GM18867 (cell line): ENCODE results near the gene TBC1D10A.
A peak's percentile ranks its signal among the peaks of the same experiment; 100 is the strongest.

Experiments used
- ATAC-seq: cut with Tn5 transposase; IDR thresholded peaks from one replicate; pipeline ENCODE4 v1.9.1; 2021; ENCODE audit warnings: mild to moderate bottlenecking, moderate library complexity; ENCODE audit not compliant: unreplicated experiment

The TBC1D10A gene

DNA sequence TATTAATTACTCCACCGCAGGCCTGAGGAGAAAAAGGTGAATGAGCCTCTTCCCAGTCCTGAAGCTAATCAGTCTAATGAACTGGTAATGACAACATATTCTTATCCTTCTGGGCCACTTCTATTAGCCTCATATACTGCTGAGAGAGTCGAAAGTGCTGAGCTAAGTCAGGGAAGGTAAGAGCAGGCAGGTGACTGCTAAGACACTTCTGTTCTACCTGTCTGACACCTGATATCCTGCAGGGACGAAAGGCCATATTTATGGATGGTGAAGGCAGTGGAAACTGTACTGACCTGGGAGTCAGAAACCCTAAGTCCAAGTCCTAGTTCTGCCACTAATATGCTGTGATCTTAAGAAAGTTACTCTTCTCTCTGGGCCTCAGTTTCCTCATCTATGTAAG, 3.5 kb downstream of the TBC1D10A start:
- no peak for ATAC-seq

DNA sequence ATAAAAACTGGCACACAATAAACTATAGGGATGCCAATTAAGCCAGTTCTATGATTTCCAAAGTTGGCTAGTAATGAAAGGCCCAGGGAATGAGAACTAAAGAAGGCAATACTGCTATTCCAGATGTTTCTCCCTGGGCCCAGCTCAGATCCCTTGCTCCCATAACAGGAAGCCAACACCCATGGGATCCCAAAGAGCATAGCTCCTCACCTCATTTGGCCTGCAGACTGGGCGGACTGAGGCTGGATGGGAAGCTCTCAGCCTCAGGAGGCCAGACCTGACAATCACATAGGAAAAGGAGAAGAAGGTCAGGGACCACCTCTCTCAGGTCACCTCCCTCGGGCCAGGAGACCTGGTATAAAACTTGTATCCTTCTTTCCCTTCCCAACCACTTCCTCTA, 5.3 kb downstream of the TBC1D10A start:
- no peak for ATAC-seq

DNA sequence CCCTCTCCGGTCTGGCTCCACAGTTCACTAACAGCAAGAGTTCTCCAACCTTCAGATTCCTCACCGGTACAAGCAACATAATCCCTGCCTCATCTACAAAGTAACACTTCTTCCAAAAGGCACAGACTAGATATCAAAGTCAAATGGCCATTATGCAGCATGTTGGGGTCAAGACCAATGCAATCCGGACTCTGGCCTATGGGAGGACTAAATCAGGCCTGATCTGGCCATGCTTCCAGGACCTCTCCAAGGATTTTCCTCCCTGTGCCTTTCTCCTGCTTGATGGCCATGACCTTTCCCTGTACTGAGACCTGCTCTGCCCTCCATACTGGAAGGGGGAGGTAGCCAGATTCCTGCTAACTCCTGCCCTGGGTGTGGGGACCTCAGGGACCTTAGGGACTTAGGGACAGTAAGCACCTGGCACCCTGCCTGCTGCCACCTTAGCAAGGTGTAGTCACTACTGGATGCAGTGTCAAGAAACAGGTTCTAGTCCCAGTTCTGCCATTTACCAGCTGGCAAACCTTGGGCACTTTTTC, 6.7 kb downstream of the TBC1D10A start:
- no peak for ATAC-seq

DNA sequence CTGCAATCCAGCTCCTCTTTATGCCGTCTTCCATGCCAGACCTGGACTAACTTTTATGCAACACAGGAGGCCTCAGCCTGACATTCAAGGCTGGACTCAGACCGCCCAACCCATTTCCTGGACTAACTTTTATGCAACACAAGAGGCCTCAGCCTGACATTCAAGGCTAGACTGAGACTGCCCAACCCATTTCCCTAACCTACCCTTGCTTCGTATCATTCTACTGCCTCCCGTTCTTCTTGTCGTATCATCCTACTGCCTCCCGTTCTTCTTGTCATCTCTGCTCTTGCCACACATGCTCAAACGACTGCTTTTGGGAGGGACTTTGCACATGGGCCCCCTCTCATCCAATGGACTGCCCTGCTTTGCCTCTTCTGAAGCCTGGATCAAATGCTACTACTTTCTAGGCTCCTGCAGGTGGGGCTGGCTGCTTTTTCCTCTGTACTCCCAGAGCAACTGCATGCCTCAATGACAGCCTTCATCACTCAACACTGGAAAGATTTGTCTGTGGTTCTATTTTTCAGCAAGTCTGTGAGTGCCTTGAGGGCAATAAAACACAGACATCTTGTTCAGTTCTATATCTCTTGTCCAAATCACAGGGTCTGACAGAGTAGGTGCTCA, 7.8 kb downstream of the TBC1D10A start:
- no peak for ATAC-seq

DNA sequence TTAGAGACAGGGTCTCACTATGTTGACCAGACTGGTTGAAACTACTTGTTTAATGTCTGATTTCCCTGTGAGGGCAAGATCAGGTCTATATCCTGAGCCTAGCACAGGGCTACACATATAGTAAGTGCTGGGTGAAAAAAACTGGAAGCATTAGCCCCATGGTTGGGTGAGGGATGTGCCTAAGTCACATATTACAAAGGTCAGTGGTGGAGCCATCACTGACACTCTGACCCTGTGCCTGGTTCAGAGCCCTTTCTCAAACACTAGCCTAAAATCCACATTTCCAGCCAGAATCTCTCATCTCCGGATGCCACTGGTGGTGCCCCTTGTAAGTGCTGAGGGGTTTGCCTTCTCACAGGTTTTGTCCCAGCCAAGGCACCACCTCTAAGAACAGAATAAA, 9.0 kb downstream of the TBC1D10A start:
- no peak for ATAC-seq

DNA sequence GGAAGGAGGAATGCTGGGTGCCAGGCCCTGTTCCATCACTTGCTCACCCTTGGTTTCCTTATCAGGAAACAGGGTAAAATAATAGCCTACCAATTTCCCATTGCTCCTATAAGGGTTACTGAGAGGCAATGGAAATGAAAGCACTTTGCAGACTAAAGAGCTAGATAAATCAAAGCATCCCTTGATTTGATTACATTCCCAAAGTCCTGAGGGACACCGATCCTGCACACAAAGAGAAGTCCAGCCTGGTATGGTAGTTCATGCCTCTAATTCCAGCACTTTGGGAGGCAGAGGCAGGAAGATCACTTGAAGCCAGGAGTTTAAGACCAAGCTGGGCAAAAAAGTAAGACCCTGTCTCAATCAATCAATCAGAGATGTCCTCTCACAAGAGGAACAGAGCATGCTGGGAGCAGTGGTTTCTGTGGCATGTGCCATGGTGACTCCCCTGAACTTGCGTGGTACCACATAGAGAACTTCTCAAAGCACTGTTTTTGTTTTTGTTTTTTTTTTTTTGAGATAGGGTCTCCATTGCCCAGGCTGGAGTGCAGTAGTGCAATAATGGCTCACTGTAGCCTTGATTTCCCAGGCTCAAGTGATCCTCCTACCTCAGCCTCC, 10.7 kb downstream of the TBC1D10A start:
- no peak for ATAC-seq

DNA sequence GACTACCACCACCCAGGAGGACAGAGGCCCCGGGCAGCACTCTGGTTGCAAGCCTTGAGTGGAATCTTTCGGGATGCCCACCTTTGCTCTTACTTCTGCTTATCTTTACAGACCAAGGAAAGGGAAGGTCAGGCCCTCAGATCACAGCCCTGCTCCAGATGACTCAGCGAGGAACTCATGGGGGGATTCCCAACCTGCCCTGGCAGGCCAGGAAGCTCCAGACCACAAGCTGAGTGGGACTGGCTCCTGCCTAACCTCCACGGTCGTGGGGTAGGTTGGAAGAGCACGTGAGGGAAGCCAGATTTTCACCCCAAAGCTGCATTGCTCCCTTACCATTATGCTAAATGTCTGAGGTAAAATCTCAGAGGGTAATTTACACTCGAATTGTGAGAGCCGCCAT, 11.8 kb downstream of the TBC1D10A start:
- no peak for ATAC-seq

DNA sequence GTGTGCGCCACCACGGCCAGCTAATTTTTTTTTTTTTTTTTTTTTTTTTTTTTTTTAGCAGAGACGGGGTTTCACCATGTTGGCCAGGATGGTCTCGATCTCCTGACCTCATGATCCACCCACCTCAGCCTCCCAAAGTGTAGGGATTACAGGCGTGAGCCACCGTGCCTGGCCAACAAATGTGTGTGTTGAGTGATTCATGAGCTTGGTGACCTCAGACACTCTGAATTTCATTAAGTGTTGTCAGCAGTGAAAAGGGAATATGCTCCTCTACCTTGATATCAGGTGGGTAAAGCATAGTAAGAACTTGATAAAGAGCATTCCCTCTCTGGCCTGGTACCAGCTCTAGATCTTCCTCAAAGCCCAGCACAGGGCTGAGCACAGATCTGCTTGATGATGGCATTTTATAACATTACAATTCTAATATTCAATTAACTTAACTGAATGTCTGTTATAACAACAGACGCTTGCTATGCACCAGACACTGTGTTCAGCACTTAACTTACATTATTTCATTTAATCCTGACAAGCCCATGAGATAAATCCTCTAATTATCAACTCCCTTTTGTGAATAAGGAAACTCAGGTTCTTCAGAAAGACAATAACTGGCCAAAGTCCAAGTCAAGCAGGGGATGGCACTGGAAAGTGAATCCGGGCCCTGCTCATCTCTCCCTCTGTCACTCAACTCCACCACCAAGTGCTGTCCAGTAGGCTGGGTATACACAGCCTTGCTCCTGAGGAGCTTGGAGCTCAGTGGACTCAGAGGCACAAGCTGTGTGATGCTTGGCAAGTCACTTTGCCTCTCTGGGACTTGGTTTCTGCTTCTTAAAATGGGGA, 13.0 kb downstream of the TBC1D10A start:
- ATAC-seq: no peak

DNA sequence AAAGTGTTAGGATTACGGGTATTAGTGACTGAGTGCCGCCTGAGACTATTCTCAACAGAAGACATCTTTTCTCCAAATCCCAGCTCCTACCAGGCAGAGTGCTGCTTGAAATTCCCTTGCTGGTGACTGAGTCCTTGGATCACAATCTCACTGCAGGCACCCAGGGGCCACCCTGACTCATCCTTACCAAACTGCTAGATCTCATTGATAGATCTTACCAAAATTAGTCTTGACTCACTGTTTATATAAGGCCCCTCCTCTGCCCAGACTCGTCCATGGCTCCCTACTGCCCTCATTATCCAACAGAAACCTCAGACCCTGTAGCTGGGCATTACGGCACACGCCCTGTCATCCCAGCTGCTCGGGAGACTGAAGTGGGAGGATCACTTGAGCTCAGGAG, 14.7 kb downstream of the TBC1D10A start:
- ATAC-seq: no peak

DNA sequence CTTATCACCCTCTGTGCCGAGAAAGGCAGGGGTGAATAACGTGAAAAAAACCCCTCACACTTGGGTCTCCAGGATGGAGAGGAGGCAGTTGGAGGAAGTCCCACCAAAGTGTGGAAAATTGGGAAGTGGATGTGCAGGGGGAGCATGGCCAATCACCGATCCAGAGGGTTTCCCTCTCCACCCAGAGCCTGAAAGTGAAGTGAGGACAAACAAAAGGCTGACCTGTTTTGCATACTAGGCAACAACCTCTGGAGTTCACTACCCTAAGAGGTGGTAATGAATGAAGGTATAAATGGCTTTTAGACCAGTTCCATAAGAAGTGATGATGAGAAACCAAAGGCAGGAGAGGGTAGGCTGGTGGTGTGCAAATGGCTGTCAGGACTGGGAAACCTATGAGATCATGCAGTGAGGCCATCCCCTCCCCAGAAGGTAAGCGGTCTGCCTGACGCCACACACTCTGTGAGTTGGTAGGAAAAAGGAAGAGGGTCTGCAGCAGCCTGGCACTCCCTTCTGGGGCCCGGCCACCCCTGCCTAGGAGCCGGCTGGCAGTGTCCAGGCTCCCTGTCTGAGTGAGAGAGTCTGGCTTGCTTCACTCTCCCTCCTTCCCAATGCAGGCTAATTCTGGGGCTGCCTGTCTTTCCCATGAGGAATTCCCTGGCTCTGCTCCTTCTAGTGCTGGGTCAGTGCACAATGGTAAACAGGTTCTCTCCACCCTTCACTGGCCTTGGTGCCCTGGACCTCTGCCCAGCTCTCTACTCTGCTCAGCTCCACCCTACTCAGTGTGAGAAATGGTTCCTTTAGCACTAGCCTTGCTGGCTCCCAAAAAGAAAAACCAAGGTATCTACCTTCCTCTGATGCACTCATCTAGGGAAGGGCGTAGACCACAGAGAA, 15.6 kb downstream of the TBC1D10A start:
- no peak for ATAC-seq

DNA sequence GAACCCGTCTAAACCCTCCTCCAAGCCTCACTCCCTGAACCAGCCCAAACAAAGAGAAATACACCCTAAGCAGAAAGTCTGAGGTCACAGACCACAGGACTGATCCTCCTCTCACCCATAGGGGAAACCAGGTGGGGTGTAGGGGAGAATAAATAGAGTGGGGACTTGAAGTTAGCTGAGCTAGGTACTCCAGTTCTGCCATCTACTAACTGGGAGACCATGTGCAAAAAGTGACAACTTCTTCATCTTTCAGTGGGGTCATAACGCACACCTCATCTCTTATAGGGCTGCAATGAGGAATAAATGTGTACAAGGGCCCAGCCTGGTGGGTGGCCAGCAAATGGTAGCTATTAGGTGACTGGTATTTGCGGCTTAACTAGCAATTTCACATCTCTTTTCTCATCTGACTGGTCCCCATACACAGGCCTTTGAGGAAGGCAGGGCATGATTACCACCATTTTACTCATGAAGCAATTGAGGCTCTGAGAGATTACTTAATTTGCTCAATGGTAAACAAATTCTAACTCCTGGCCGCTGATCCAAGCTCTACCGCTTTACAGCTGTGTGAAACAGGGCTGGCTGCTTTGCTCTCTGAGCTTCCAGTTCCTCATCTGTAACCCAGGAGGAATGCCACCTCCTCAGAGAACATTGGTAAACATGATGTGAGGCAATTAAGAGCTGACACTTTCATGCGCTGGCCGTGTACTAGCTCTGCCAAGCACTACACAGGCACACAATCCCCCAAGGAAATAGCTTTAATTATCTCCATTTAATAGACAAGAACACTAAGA, 16.6 kb downstream of the TBC1D10A start:
- no peak for ATAC-seq

DNA sequence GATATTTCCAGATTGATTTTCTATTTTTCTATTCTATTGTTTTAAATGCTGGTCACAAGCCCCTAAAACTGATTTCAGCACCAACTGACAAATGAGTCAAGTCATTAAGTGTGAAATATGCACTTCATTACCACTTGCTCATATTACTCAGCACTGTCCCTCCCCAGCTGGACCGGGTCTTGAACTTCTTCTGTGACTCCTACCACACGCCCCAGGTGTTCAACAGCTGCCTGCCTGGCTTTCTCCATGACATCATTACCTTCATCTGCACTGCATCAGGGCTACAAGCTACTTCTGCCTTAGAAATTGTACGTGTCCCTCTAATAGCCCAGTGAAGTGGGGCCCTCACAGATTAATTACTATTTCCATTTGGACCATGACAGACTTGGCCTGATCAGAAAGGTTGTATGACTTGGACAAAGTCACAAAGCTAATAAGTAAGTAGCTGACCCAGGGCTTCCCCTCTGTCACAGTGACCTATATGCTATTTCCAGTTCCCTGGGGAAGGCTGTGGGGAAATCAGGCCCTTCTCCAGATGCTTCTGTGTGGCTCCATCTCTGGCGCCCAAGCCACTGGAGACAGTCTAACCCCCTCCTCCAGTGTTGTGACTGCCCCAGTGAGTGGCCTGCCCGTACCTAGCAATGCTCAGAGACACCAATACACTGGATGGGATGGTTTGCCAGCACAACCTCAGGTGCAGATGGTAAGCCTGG, 18.1 kb downstream of the TBC1D10A start:
- no peak for ATAC-seq

DNA sequence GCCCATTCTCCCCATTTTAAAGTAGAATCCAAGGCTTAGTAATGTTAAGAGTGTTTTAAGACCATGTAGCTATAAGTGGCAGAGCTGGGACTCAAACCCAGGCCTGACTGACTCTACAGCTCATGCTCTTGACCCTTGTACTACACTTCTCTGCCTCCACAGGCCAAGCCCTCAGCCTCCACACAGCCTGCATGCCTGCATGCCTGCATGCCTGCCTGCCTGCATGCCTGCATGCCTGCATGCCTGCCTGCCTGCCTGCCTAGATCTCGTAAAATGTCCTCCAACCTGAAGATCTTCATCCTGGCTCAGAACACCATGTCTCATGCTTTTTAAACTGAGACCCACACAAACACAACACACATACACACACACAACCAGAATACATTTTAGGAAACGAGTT, 18.6 kb downstream of the TBC1D10A start:
- no peak for ATAC-seq

DNA sequence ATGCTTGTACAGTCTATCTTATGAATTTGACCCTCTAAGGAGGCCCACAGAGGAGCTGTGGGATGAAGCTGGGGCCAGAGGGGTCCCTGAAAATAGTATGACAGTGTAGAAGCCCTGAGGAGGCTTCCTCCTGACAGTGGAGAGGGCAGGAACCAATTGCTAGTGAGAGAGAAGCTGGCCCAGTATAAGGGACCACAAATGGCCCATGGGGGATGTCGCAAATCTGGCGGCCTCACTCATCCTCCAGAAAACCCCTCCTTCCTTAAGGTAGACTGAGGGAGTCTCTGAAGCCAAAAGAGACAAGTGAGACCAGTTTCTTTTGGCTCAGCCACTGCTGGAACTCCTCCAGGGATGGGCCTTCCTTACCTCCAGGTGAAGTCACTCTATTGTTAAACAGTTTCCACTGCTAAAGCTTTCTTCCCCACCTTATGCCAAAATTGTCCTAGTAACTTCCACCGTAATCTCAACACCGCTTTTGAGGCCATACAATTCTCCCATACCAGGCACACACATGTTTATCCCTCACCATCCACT, 19.6 kb downstream of the TBC1D10A start:
- no peak for ATAC-seq

DNA sequence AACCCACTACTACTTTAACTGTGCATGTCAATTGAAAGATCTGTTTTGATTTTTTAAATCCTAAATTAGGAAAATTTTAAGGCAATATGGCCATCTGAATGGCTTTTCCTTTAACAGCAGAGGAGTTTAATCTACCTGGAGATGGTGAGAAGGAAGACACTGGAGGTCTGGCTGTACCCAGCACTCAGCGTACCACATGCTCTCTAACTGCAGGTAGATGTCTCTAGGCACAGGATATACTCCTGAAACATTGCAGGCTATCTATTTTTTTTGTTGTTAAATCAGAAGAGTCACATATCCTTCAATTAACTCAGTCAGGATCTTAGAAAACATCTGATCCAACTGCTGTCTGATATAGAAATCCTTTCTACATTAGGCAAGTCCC, 20.1 kb downstream of the TBC1D10A start:
- no peak for ATAC-seq

DNA sequence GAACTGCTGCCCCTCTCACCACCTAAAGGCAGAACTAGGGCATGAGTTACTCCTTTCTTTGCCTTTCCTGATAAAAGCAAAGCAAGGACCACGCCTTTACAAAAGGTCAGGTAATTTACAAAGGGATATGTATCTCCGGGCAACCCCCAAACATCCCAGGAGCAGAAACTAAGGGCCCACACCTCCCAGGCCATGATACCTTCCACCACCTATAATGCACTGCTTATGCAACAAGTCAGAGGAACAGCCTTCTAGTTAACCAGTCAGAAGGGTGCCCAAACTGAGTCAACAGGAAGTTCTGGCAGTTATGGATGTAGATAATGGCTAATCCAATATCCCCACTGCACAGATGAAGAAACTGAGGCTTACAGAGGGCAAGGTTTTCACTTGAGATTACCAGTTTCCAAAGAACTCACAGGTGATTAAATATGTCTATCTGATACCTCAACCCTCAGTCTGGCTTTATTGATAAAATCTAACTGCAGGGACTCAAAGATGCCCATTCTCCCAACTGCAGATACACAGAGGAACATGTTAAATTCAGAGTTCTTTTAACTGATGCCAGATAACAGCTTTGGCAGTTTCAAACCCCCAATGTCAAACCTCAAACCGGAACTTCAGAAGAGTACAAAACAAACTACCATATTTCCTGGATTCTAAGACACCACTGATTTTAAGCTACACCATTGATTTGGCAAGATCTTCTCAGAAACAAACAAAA, 20.7 kb downstream of the TBC1D10A start:
- ATAC-seq: no peak

DNA sequence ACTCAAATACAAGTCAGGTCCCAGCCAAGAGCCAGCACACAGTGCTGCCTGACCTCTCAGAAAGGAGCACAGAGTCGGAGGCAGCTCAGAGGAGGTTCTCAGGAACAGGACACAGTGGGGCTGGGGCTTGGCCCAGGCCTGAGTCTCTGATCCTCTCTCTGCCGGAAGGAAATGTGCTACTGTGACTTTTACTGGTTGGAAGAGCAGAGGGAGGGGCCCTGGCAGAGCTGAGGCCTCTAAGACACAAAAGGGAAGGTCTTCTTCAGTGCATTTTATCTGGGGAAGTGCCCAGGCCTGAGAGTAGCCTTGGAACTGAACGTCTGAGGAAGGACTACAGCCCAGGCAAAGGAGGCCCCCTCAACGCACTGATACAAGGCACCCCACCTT, 21.2 kb downstream of the TBC1D10A start:
- peak; percentile 36 for ATAC-seq

DNA sequence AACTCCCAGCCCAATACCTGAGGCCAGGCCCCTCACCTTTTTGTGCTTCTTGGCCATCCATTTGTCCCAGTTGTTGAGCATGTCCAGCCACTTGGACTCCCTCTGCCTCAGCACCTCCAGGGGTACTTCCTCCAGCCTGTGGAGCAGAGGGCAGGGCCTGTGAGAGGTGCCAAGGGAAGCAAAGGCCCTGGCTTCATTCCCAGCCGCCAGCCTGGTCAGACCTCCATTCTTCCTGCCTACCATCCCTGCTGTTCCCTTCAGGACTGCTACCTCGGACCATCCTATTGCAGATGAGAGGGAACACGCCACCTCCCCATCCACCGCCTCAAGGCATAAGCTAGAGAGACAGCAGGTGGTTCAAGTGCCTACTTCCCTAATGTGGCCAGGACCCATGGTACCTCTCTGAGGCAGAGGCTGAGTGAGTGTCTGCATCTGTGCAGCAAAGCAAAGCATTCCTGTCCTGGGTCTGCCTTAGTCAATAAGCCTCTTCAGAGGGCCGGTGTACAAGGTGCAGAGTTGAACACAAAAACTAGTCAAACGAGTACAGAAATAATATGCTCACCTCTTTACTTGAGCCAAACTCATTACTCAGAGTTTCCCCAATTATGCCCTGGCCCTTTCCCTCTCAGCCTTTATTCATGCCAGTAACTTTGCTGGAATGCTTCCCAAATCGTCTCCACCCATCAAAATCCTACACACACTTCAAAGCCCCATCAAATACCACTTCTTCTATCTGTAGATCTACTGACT, 22.1 kb downstream of the TBC1D10A start:
- ATAC-seq: no peak
